ENCODE measurements around the gene METRN.

The METRN gene

DNA sequence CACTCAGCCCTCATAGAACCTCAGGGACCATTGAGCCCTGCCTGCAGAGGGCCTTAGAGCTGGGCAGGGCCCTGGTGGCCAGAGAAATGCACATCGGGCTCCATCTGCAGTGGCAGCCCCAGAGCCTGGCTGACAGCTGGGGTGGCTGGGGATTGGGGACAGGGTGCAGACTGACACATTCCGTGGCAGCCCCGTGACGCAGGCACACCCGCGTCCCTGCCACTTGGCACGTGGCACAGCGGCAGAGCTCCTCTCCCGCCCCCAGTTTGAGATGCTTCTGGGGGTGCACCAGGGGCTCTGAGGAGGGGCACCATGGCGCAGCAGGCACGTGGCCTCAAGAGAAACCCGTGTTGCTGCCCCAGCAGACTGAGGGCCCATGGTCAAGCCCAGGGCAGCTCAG lies 11.5 kb upstream of the METRN start:
- DNase-seq (ENCODE audit: low read depth): no peak
- no peak overlapping the region for H3K4me3 ChIP-seq (ENCODE audit: low read depth, low read length)
- TF ChIP-seq, protein P1, sequence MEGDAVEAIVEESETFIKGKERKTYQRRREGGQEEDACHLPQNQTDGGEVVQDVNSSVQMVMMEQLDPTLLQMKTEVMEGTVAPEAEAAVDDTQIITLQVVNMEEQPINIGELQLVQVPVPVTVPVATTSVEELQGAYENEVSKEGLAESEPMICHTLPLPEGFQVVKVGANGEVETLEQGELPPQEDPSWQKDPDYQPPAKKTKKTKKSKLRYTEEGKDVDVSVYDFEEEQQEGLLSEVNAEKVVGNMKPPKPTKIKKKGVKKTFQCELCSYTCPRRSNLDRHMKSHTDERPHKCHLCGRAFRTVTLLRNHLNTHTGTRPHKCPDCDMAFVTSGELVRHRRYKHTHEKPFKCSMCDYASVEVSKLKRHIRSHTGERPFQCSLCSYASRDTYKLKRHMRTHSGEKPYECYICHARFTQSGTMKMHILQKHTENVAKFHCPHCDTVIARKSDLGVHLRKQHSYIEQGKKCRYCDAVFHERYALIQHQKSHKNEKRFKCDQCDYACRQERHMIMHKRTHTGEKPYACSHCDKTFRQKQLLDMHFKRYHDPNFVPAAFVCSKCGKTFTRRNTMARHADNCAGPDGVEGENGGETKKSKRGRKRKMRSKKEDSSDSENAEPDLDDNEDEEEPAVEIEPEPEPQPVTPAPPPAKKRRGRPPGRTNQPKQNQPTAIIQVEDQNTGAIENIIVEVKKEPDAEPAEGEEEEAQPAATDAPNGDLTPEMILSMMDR (IDR thresholded peaks at IDR 0.05; ENCODE audit: insufficient read depth, low read depth, low read length, missing control alignments): no peak

GRCh38 chr16:704047-704446 lies 10.9 kb upstream of the METRN start:
- no peak for DNase-seq (ENCODE audit: low read depth)
- H3K4me3 ChIP-seq (ENCODE audit: low read depth, low read length): no peak overlapping the region
- TF ChIP-seq, protein P1 (IDR thresholded peaks at IDR 0.05; ENCODE audit: insufficient read depth, low read depth, low read length, missing control alignments): no peak

DNA sequence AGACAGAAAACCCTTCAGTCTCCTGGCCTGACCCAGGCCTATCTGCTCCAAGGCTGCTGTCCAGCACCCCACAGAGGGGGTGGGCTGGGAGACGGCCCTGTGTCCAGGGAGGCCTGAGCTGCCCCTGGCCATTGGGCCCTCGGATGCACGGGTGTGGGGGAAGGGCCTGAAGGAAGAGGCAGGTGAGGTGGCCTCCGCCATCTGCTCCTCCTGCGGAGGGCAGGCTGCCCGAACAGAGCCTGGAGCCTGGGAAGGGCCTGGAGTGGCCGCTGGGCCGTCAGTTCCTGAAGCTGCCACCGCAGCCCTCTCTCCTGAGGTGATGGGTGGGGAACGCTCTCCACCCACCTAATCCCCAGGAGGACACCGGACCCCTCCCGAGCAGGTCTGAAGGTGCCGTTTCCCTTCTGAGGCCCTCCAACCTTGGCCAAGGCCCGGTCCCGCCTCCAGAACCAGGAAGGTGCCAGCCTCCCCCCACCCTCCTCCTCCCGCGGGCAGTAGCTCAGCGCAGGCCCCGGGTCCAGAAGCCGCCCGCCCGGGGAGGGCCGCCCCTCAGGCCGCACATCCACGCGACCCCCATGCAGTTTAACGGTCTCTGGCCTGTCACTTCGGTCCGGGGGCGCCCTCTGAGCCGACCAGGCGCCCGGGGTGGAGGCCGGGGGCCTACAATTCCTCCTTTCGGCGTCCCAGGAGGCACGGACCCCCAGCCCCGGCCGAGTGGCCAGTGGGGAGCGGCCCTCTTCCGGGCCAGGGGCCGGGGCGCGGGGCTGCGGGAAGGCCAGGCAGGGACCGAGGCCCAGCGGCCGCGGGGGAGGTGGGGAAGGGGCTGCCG lies 10.2 kb upstream of the METRN start:
- no peak overlapping the region for H3K4me3 ChIP-seq (ENCODE audit: low read depth, low read length)
- DNase-seq (ENCODE audit: low read depth): no peak
- TF ChIP-seq, protein P1 (IDR thresholded peaks at IDR 0.05; ENCODE audit: insufficient read depth, low read depth, low read length, missing control alignments): no peak

GRCh38 chr16:705431-706188 lies 9.3 kb upstream of the METRN start, which contains the start of gene FBXL16:
Gene FBXL16, minus strand, starts transcription at chr16:705801. Its CDS starts 8,396 bp downstream, at chr16:697405.
- H3K4me3 ChIP-seq (ENCODE audit: low read depth, low read length): no peak within 1 kb of the TSS

DNA sequence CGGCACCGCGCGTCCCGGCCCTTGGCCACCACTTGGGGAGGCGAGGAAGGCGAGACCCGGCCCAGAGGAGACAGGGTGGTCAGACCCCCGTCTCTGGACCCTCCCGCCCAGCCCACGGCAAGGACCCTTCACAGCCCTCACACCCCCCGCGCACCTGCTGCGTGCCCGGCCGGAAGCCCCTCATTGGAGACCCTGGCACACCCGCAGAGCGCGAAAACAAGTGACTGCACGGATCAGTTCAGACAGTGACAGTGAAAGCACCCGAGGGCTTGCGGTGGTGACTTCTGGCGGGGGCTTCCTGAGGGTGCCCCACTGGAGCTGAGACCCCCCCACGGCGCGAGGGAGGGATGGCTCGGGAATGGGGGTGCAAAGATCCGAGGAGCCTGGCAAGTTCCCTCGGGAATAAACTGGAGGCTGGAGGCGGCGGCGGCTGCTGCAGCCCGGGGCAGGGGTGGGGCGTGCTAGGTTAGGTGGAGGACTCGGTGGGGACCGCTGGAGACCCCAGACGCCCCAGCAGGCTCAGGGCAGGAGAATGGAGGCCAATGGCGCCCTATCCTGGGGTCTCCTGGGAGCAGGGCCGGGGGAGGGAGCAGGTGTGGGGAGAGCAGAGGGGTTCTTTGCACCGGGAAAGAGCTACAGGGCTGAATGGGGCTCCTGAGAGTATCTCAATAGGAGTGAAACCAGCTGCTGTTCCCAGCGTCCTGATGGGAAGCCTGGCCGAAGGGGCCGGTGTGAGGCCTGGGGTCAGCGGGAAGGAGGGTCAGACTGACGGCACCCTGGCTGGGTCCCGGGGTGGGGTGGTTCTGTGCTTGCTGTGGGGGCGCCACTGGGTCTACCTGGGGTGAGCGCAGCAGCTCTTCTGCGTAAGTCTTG lies 8.5 kb upstream of the METRN start:
- no peak overlapping the region for H3K4me3 ChIP-seq (ENCODE audit: low read depth, low read length)
- TF ChIP-seq, protein P1 (IDR thresholded peaks at IDR 0.05; ENCODE audit: insufficient read depth, low read depth, low read length, missing control alignments): no peak
- no peak for DNase-seq (ENCODE audit: low read depth)

More at GRCh38 chr16:705431-706188, 9.3 kb upstream of the METRN start, which contains the start of gene FBXL16:
- DNase-seq (ENCODE audit: low read depth): no peak
- TF ChIP-seq, protein P1 (IDR thresholded peaks at IDR 0.05; ENCODE audit: insufficient read depth, low read depth, low read length, missing control alignments): no peak

DNA sequence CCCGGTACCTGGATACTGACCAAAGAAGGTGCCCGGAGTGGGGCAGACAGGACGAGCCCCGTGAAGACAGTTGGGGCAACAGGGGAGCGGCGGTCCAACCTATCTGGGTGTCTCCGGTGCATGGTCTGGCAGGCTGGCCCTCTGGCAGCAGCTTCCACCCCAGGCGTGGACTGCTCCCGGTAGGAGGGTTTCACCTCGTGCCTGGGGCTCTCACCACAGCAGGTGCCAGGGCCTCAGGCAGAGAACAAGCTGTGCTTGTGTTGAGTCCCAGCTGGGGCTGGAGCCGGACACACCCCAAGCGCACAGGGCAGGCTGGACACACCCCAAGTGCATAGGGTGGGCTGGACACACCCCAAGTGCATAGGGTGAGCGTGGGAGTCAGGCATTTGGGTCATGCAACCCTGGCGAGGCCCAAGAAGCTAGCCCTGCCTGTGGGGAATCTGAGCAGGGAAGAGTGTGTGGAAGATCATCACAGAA lies 7.8 kb upstream of the METRN start:
- H3K4me3 ChIP-seq (ENCODE audit: low read depth, low read length): no peak overlapping the region
- TF ChIP-seq, protein P1 (IDR thresholded peaks at IDR 0.05; ENCODE audit: insufficient read depth, low read depth, low read length, missing control alignments): no peak
- no peak for DNase-seq (ENCODE audit: low read depth)

Data from GM12865 (cell line).